ENCODE data around the gene TWNK.

- TF ChIP-seq, protein P1, sequence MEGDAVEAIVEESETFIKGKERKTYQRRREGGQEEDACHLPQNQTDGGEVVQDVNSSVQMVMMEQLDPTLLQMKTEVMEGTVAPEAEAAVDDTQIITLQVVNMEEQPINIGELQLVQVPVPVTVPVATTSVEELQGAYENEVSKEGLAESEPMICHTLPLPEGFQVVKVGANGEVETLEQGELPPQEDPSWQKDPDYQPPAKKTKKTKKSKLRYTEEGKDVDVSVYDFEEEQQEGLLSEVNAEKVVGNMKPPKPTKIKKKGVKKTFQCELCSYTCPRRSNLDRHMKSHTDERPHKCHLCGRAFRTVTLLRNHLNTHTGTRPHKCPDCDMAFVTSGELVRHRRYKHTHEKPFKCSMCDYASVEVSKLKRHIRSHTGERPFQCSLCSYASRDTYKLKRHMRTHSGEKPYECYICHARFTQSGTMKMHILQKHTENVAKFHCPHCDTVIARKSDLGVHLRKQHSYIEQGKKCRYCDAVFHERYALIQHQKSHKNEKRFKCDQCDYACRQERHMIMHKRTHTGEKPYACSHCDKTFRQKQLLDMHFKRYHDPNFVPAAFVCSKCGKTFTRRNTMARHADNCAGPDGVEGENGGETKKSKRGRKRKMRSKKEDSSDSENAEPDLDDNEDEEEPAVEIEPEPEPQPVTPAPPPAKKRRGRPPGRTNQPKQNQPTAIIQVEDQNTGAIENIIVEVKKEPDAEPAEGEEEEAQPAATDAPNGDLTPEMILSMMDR (IDR thresholded peaks at IDR 0.05; ENCODE audit: low read depth, low read length): no peak
- TF ChIP-seq MYC (IDR thresholded peaks at IDR 0.05; ENCODE audit: low read depth, low read length): no peak
- no peak for TF ChIP-seq POLR2A (IDR thresholded peaks at IDR 0.05; ENCODE audit: extremely low read depth, insufficient read length)
- TF ChIP-seq, protein P2, sequence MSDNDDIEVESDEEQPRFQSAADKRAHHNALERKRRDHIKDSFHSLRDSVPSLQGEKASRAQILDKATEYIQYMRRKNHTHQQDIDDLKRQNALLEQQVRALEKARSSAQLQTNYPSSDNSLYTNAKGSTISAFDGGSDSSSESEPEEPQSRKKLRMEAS (IDR thresholded peaks at IDR 0.05; ENCODE audit: low read depth, low read length): no peak
Observed at GRCh38 chr10:101016814-101017213, 29.5 kb downstream of the TWNK start.
